IPS-20b (cell line): Measurements from ENCODE around the gene MRPL54.
A peak's percentile ranks its signal among the peaks of the same experiment; 100 is the strongest.

ENCODE experiments used
- H3K27ac ChIP-seq: one replicate; pipeline ENCODE4 v1.5.1; 2013; ENCODE audit warnings: low read length
- H3K27me3 ChIP-seq: 2 replicates; pipeline ENCODE4 v1.6.1; 2013; ENCODE audit warnings: mild to moderate bottlenecking, low read length, inconsistent platforms; ENCODE audit not compliant: insufficient read depth
- H3K36me3 ChIP-seq: 2 replicates; pipeline ENCODE4 v1.6.1; 2013; ENCODE audit warnings: low read depth, mild to moderate bottlenecking, inconsistent platforms, low read length, moderate library complexity; ENCODE audit not compliant: insufficient read depth
- H3K4me1 ChIP-seq: 2 replicates; pipeline ENCODE4 v1.6.1; 2013; ENCODE audit warnings: mild to moderate bottlenecking, control low read depth, inconsistent platforms, low read length, moderate library complexity; ENCODE audit not compliant: insufficient read depth
- H3K4me3 ChIP-seq: 2 replicates; pipeline ENCODE4 v1.5.1; 2013; ENCODE audit warnings: mild to moderate bottlenecking, low read length, inconsistent platforms
- H3K9ac ChIP-seq: 2 replicates; pipeline ENCODE4 v1.6.1; 2013; ENCODE audit warnings: low read depth, mild to moderate bottlenecking, inconsistent platforms, low read length, moderate library complexity
- H3K9me3 ChIP-seq: 2 replicates; pipeline ENCODE4 v1.6.1; 2013; ENCODE audit warnings: mild to moderate bottlenecking, low read depth, low read length, inconsistent platforms; ENCODE audit not compliant: insufficient read depth

Gene MRPL54

DNA sequence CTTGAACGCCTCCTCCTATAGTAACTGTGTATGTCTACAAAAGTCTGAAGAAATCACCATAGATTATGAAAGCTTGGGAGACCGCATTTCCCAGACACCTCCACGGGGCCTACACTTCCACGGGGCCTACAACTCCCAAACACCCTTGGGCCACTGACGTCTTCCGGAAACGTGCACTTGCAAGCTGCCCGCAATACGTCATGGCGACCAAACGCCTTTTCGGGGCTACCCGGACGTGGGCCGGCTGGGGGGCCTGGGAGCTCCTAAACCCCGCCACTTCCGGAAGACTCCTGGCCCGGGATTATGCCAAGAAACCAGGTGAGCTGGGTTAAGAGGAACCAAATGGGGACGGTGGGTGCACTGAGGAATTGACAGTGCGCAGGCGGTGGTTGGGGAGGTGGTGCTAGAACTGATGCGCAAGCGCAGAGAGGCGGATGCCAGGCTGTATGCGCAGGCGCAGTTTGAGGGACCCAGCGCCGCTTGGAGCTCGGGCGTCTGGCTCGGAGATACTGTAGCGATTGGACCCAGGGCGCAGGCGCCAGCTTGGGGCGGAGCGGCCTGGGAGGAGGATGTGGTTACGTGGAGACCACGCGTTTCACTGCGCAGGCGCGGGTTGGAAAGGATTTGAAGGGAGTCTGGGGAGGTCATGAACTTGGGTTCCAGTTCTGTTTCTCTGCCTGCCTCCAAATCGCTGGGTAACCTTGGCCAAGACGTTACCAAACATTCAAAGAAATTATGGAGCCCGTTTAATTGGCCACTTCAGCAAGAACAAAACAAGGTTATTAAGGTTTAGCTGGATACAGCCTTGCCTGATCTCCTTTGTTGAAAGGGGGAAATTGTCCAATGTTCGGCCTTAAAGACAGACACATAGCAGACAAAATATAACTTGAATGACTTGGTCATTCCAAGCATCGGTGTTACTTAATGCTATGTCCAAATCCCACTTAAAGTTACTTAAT, at the start of gene MRPL54:
MRPL54 (plus strand) TSS at position 182 of the 959 bp plus-strand sequence; CDS start at position 201, 19 bp downstream.
- Histone ChIP-seq H3K9ac (peak within 1 kb of the TSS; percentile 97), H3K4me3 (peak within 1 kb of the TSS; percentile 98), H3K27me3 (no peaks in the 10 kb centered on the region), H3K9me3 (no peaks in the 10 kb centered on the region), H3K36me3 (peaks cover 25% of the 10 kb centered on the region; the same call in 1 of the 2 replicates), H3K4me1 (0 out of 2 replicates have a peak, but pooled peaks cover 4% of the 10 kb centered on the region), H3K27ac (peak within 1 kb of the TSS; percentile 92)

- no peaks in the 10 kb centered on the region; the same call in 1 of the 2 replicates for H3K27me3 ChIP-seq
- no peak overlapping the region for H3K9ac ChIP-seq
- H3K27ac ChIP-seq: no peak overlapping the region
- no peaks in the 10 kb centered on the region for H3K36me3 ChIP-seq
- H3K9me3 ChIP-seq: no peaks in the 10 kb centered on the region
- no peaks in the 10 kb centered on the region for H3K4me1 ChIP-seq
- H3K4me3 ChIP-seq: no peak overlapping the region
Observed at GRCh38 chr19:3716147-3716668, 46.3 kb upstream of the MRPL54 start.

DNA sequence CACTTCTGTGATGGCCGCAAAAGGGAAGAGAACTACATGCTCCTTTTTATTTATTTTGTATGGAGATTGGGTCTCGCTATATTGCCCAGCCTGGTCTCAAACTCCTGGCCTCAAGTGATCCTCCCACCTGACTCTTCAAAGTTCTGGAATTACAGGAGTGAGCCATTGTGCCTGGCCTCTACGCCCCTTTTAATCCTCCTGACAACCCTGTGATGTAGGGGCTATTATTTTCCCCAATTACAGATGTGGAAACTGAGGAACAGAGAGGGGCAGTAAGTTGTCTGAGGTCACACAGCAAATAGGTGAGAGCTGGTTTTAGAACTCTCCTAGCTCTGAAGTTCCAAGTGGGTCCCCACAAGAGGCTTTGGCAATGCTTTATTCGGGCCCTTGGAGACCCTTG, 42.6 kb upstream of the MRPL54 start:
- H3K9ac ChIP-seq: no peak overlapping the region
- peaks cover 8% of the 10 kb centered on the region for H3K27me3 ChIP-seq
- no peaks in the 10 kb centered on the region for H3K36me3 ChIP-seq
- no peaks in the 10 kb centered on the region; the same call in 1 of the 2 replicates for H3K4me1 ChIP-seq
- H3K4me3 ChIP-seq: no peak overlapping the region
- H3K9me3 ChIP-seq: no peaks in the 10 kb centered on the region
- no peak overlapping the region for H3K27ac ChIP-seq

DNA sequence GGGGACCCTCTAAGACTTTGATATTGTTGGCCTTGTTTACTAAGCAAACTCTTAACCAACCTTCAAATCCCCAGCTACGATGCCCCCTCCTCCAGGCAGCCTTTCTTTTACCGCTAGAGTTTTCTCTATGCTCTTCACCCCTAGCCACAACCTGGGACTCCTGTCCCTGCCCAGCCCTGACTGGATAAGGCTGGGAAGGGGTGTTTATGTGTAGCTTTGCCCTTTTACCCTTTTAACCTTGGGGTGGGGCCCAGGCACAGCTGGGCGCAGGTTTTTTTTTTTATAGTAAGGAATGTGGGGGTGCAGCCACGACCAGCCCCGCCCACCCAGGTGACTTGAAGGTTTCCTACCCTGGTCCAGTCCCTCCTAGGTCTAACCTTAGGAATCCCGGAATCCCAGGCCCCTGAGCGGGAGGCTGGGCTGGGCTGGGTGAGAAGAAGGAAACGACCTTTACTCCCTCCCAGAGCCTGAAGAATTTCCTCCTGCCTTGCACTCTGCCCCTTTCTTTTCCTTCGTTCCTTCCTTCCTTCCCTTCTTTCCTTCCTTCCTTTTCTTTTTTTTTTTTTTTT, 42.0 kb upstream of the MRPL54 start:
- Histone ChIP-seq H3K27ac (no peak overlapping the region), H3K4me1 (no peaks in the 10 kb centered on the region; the same call in 1 of the 2 replicates), H3K9ac (no peak overlapping the region)

DNA sequence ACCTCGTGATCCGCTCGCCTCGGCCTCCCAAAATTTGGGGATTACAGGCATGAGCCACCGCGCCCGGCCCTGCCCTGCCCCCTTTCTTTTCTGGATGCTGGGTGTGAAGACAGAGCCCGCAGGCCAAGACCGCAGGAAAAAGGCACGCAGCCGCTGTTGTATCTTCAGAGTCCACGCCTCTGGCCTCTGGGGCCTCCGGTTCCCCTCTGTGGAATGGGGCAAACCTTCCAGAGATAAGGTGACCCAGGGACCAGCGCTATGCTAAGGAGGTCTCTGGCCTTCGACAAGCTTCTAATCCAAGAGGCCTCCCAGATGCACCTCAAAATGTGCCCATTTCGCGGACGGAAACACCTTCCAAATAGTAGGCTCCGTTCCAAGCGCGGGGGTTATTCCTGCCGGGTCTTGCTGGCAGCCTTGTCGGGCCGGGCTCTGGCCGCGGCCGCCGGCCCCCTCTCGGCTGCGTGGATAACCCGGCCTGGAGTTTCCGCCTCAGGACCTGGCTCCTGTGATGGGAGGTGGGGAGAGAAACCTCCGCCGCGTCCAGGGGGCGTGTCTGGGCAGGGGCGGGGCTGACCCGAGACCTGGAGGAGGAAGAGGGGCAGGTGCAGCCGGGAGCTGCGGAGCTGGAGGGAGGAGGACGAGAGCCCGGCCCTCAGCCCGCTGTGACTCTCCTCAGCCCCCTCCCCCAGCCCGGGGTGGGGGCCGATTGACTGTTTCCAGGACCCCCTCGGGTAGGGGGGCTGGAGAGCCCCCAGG, 41.2 kb upstream of the MRPL54 start:
- peak overlapping the region; percentile 78 for H3K4me3 ChIP-seq
- H3K9me3 ChIP-seq: no peaks in the 10 kb centered on the region
- H3K27ac ChIP-seq: no peak overlapping the region
- H3K36me3 ChIP-seq: no peaks in the 10 kb centered on the region
- H3K27me3 ChIP-seq: peaks cover 8% of the 10 kb centered on the region
- H3K4me1 ChIP-seq: no peaks in the 10 kb centered on the region; the same call in 1 of the 2 replicates
- H3K9ac ChIP-seq: no peak overlapping the region; the same call in 1 of the 2 replicates

More for the DNA sequence above, 42.0 kb upstream of the MRPL54 start:
- H3K36me3 ChIP-seq: no peaks in the 10 kb centered on the region
- no peaks in the 10 kb centered on the region for H3K9me3 ChIP-seq
- H3K4me3 ChIP-seq: no peak overlapping the region
- peaks cover 8% of the 10 kb centered on the region for H3K27me3 ChIP-seq

- no peaks in the 10 kb centered on the region for H3K9me3 ChIP-seq
- no peak overlapping the region; the same call in 1 of the 2 replicates for H3K9ac ChIP-seq
- H3K36me3 ChIP-seq: no peaks in the 10 kb centered on the region
- H3K4me3 ChIP-seq: peak overlapping the region; percentile 78
- H3K27me3 ChIP-seq: peaks cover 8% of the 10 kb centered on the region
- no peaks in the 10 kb centered on the region; the same call in 1 of the 2 replicates for H3K4me1 ChIP-seq
- H3K27ac ChIP-seq: no peak overlapping the region
Observed at GRCh38 chr19:3721887-3722442, 40.5 kb upstream of the MRPL54 start.

GRCh38 chr19:3722443-3723109, 39.9 kb upstream of the MRPL54 start:
- no peaks in the 10 kb centered on the region for H3K36me3 ChIP-seq
- H3K4me3 ChIP-seq: peak overlapping the region; percentile 78
- no peak overlapping the region for H3K27ac ChIP-seq
- no peaks in the 10 kb centered on the region for H3K9me3 ChIP-seq
- H3K27me3 ChIP-seq: peaks cover 8% of the 10 kb centered on the region
- no peak overlapping the region; the same call in 1 of the 2 replicates for H3K9ac ChIP-seq
- H3K4me1 ChIP-seq: no peaks in the 10 kb centered on the region; the same call in 1 of the 2 replicates

DNA sequence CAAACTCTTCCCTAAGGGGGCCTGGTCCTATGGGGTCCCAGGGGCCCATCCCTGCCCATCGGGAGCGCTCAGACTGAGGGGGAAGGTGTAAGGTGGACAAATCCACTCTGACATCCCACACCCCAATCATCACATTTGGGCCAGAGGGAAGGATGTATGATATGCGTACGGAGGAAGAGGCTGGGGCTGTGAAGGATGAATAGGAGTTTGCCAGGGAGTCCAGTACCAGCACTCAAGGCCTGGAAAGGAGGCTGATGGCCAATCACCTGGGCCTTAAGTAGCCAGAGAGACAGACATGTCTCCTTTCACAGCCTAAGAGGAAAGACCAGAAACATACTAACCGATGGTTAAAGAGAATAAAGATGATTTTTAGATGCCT, 39.4 kb upstream of the MRPL54 start:
- Histone ChIP-seq H3K4me1 (no peaks in the 10 kb centered on the region; the same call in 1 of the 2 replicates), H3K9me3 (no peaks in the 10 kb centered on the region), H3K27ac (no peak overlapping the region), H3K36me3 (no peaks in the 10 kb centered on the region), H3K4me3 (peak overlapping the region; percentile 78; the same call in 1 of the 2 replicates), H3K27me3 (peaks cover 8% of the 10 kb centered on the region), H3K9ac (no peak overlapping the region)

GRCh38 chr19:3723883-3724282, 38.6 kb upstream of the MRPL54 start:
- Histone ChIP-seq H3K9me3 (no peaks in the 10 kb centered on the region), H3K27ac (no peak overlapping the region), H3K9ac (no peak overlapping the region), H3K27me3 (peaks cover 8% of the 10 kb centered on the region), H3K4me3 (no peak overlapping the region), H3K4me1 (no peaks in the 10 kb centered on the region; the same call in 1 of the 2 replicates), H3K36me3 (no peaks in the 10 kb centered on the region)

DNA sequence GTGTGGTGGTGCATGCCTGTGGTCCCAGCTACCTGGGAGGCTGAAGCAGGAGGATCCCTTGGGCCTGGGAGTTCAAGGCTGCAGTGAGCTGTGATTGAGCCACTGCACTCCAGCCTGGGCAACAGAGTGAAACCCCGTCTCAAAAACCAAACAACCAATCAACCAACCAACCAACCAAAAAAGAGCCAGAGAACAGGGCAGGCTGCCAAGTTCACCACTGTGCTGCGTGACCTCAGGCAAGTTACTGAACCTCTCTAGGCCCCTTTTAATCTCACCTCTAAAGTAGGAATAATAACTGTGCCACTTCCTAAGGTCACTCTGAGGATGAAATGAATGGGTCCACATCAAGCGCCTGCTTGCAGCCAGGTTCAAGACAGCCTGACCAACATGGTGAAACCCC, 37.4 kb upstream of the MRPL54 start:
- peaks cover 8% of the 10 kb centered on the region for H3K27me3 ChIP-seq
- no peak overlapping the region for H3K4me3 ChIP-seq
- no peak overlapping the region for H3K9ac ChIP-seq
- no peak overlapping the region for H3K27ac ChIP-seq
- H3K4me1 ChIP-seq: no peaks in the 10 kb centered on the region; the same call in 1 of the 2 replicates
- no peaks in the 10 kb centered on the region for H3K9me3 ChIP-seq
- H3K36me3 ChIP-seq: no peaks in the 10 kb centered on the region
